Cardiac muscle cell (in vitro differentiated cells and primary cell): ENCODE measurements around the gene HEPH. TPM values are rescaled to one million over a fixed set of nuclear protein-coding genes. Genes with fewer than 3 reads are reported as not detected.

ENCODE experiments used
- DNase-seq, 2 donors: peaks; one replicate each; pipeline versions ENCODE4 v3.0.0 to v3.0.0-alpha.2; 2010 to 2017; ENCODE audit warnings: low read depth in 1 of 2, low spot score in 1 of 2
- H3K27ac ChIP-seq: fragments of 200-600 bp; sonication (generic); 2 replicates; pipeline ENCODE4 v1.5.1; 2016
- H3K27me3 ChIP-seq: fragments of 200-600 bp; sonication (generic); 2 replicates; pipeline ENCODE4 v1.6.0; 2016; ENCODE audit warnings: control low read depth
- H3K36me3 ChIP-seq: fragments of 200-600 bp; sonication (generic); 2 replicates; pipeline ENCODE4 v1.5.1; 2016; ENCODE audit warnings: control low read depth
- H3K4me1 ChIP-seq: fragments of 200-600 bp; sonication (generic); 2 replicates; pipeline ENCODE4 v1.8.1; 2017; ENCODE audit warnings: low read depth, mild to moderate bottlenecking, mixed run types
- H3K4me3 ChIP-seq: fragments of 200-600 bp; sonication (generic); 2 replicates; pipeline ENCODE4 v1.5.1; 2016; ENCODE audit warnings: mild to moderate bottlenecking
- H3K9me3 ChIP-seq: fragments of 200-600 bp; sonication (generic); 2 replicates; pipeline ENCODE4 v1.5.1; 2017; ENCODE audit warnings: low read depth, mild to moderate bottlenecking, control low read depth
- polyA plus RNA-seq: library from polyadenylated mRNA; unstranded; fragments of >200 nt; fragmentation: Nextera tagmentation; extraction: Ambion mirVana; gene quantifications from 2 replicates; pipeline ENCODE4 v1.2.1, GENCODE V29; 2016
- total RNA-seq: library from RNA; depleted of rRNA; stranded (reverse); fragments of >200 nt; gene quantifications from 2 replicates; pipeline ENCODE4 v1.2.3, GENCODE V29; 2016
- TF ChIP-seq, protein P1 (sequence below): IDR thresholded peaks from 2 replicates; pipeline ENCODE4 v1.5.1; 2012; ENCODE audit warnings: low read depth, mild to moderate bottlenecking, low read length

HEPH gene
- total and polyA plus RNA-seq, 2 experiments from 2014 or later = 52.3 to 137 TPM

DNA sequence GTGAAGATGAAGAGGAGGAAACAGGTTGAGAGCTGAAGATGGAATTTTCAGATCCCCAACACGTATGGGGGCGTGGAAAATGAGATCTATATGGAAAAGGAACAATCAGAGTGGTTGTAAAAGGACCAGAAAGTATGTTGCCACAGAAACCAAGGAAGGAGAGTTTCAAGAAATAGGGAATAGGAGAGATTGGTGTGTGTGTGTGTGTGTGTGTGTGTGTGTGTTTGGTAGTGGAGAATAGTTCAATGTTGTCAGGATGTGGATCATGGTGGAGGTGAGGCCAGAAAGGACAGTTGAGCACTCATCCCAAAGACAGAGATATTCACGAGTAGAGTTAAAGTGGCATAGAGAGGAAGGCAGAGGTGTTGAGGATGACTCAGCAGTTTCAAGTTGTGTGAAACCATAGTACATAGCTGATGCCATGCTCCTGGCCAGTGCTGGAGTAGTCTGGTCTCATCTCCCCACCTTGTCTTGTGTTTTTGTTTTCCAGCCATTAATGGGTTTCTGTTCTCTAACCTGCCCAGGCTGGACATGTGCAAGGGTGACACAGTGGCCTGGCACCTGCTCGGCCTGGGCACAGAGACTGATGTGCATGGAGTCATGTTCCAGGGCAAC lies 36.1 kb downstream of the HEPH start:
- H3K9me3 ChIP-seq = no peaks in the 10 kb centered on the region
- no peak overlapping the region for H3K27ac ChIP-seq
- TF ChIP-seq, protein P1, sequence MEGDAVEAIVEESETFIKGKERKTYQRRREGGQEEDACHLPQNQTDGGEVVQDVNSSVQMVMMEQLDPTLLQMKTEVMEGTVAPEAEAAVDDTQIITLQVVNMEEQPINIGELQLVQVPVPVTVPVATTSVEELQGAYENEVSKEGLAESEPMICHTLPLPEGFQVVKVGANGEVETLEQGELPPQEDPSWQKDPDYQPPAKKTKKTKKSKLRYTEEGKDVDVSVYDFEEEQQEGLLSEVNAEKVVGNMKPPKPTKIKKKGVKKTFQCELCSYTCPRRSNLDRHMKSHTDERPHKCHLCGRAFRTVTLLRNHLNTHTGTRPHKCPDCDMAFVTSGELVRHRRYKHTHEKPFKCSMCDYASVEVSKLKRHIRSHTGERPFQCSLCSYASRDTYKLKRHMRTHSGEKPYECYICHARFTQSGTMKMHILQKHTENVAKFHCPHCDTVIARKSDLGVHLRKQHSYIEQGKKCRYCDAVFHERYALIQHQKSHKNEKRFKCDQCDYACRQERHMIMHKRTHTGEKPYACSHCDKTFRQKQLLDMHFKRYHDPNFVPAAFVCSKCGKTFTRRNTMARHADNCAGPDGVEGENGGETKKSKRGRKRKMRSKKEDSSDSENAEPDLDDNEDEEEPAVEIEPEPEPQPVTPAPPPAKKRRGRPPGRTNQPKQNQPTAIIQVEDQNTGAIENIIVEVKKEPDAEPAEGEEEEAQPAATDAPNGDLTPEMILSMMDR = no peak
- no peak for DNase-seq
- no peak overlapping the region for H3K4me3 ChIP-seq
- H3K4me1 ChIP-seq = no peaks in the 10 kb centered on the region
- H3K27me3 ChIP-seq = no peaks in the 10 kb centered on the region
- no peaks in the 10 kb centered on the region for H3K36me3 ChIP-seq

DNA sequence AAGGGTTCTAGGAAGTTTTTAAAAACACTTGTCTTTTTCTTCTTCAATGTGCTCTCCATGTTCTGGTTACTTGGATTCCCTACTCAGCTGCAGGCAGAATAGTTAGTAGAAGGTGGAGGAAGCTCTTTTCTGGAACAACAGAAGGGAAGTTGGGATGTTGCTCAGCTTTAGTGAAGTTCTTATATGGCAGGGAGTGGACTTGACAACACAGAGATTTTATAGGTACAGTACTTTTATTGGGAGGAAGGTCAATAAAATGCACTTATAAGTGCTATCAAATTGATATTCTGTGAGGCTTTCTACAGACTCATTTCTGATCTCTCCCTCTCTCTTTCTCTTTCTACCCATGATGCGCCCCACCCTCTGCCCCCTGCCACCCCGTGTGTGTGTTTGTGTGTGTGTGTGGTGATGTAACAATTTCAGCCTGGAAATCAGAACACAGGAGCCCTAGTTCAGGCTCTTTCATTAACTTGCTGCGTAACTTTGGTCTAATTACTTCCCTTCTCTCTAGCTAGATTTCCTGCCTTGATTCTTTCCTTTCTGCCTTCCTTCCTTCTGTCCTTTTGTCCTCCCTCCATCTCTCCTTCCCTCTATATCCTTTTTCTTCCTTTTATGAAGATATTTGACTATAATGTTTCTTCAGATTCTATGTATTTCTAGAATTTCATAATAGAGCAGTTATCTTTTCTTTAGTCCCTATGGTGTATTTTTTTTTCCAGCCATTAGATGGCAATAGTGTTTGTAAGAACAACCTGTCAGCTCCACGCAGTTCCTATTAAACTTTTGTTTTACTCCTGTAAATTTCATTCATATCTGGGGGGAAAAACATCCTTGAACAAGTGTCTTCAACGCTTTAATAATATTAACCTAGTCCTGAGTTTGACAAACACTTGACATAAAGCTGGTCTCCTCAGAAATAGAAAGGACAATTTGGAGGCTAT lies 37.1 kb downstream of the HEPH start:
- Histone ChIP-seq H3K27ac (no peak overlapping the region), H3K27me3 (no peaks in the 10 kb centered on the region), H3K36me3 (no peaks in the 10 kb centered on the region), H3K4me1 (no peaks in the 10 kb centered on the region), H3K4me3 (no peak overlapping the region), H3K9me3 (no peaks in the 10 kb centered on the region)
- peak in 1 of 2 donors; percentile 33 for DNase-seq
- TF ChIP-seq, protein P1 = peak; percentile 39

DNA sequence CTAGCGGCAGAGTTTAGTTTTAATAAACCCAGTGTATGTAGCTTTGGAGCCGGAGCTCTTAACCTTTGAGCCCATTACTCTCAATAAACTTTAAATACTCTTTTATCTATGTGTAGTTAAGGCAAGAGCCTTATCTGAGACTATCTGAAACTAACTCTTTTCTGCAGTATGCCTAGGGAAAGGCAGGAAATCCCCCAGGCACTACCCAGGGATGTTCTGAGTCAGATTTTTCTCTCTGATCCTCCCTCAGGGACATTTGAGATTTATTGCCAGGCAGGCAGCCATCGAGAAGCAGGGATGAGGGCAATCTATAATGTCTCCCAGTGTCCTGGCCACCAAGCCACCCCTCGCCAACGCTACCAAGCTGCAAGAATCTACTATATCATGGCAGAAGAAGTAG lies 39.1 kb downstream of the HEPH start:
- H3K27ac ChIP-seq = no peak overlapping the region
- H3K4me3 ChIP-seq = no peak overlapping the region
- H3K4me1 ChIP-seq = no peaks in the 10 kb centered on the region
- DNase-seq = no peak
- no peaks in the 10 kb centered on the region for H3K9me3 ChIP-seq
- no peaks in the 10 kb centered on the region for H3K27me3 ChIP-seq
- TF ChIP-seq, protein P1 = no peak
- no peaks in the 10 kb centered on the region for H3K36me3 ChIP-seq

DNA sequence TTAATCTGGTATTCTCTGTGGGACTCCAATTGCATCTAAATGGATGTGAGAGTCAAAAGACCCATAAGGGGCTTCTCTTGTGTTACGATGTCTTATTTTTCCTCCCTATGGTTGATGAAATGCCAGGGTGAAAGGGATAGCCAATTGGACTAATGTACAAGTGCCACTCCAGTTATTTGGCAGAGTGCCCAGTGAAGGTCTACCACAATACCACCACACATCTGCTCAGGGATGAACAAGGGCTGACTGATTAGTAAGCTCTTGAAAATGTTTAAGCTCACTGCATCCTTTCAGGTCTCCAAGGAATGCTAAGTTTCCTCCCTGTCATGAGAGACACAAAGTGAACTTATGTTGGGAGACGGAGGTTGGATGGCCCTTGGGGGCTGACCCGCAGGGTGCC lies 57.8 kb downstream of the HEPH start:
- DNase-seq = no peak
- Histone ChIP-seq H3K9me3 (no peaks in the 10 kb centered on the region), H3K36me3 (peaks cover 1% of the 10 kb centered on the region), H3K27me3 (no peaks in the 10 kb centered on the region), H3K4me3 (no peak overlapping the region), H3K27ac (no peak overlapping the region), H3K4me1 (no peaks in the 10 kb centered on the region)
- TF ChIP-seq, protein P1 = no peak

DNA sequence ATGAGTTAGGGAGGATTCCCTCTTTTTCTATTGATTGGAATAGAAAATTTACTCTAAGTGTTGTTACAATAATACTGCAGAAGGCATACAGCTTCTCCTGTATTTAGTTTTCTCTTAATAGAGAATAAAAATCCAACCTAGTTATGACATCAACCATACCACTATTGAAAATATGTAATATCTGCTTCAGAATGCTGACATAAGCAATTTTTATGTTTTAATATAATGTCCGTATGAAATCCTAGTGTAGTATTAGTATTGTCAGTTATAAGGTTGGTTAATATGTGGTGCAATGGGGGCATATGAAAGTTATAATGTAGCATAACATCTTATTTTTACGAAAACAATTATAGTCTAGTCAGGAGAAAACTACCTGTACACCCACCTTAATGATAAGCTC lies 68.2 kb downstream of the HEPH start:
- Histone ChIP-seq H3K27me3 (no peaks in the 10 kb centered on the region), H3K4me1 (no peaks in the 10 kb centered on the region), H3K4me3 (no peak overlapping the region), H3K9me3 (no peaks in the 10 kb centered on the region), H3K36me3 (no peaks in the 10 kb centered on the region), H3K27ac (no peak overlapping the region)
- TF ChIP-seq, protein P1 = no peak
- DNase-seq = no peak
